SK-N-SH (cell line): ENCODE measurements around the gene PDGFRA.

Experiments used
- CTCF ChIP-seq: fragments of 200-600 bp; sonication (generic); IDR thresholded peaks from 2 replicates; pipeline ENCODE4 v1.6.1; 2017; ENCODE audit warnings: antibody characterized with exemption, mild to moderate bottlenecking, moderate library complexity
- RFX5 ChIP-seq: IDR thresholded peaks from 2 replicates; pipeline ENCODE4 v1.6.1; 2012; ENCODE audit warnings: mild to moderate bottlenecking, improper control_type of control experiment, low read length
- SIN3A ChIP-seq: IDR thresholded peaks from 2 replicates; pipeline ENCODE4 v1.6.1; 2012; ENCODE audit warnings: low read depth, mild to moderate bottlenecking, low read length, moderate library complexity, borderline replicate concordance
- USF2 ChIP-seq: fragments of 150-350 bp; IDR thresholded peaks from 2 replicates; pipeline ENCODE4 v1.6.1; 2017; ENCODE audit warnings: antibody characterized with exemption, low read length, low read depth, borderline replicate concordance

- no peak for TF ChIP-seq CTCF
- no peak for TF ChIP-seq RFX5
- no peak for TF ChIP-seq USF2
- no peak for TF ChIP-seq SIN3A
These were observed 48.6 kb downstream of the PDGFRA start for GRCh38 chr4:54277691-54278090.
